SU-DHL-6 (cell line): ENCODE results near the gene KCNQ4.

ENCODE experiments used
- H2AFZ ChIP-seq: fragments of 200-600 bp; sonication (generic); 2 replicates; pipeline ENCODE4 v1.6.1; 2014; ENCODE audit warnings: low read depth, mild to moderate bottlenecking, moderate library complexity, mixed read lengths, antibody characterized with exemption, low read length; ENCODE audit not compliant: severe bottlenecking
- H3F3A ChIP-seq: fragments of 200-600 bp; shearing (Covaris generic); 2 replicates; pipeline ENCODE4 v1.6.0; 2016; ENCODE audit warnings: antibody characterized with exemption, mild to moderate bottlenecking; ENCODE audit not compliant: insufficient read depth
- H3K27ac ChIP-seq: fragments of 200-600 bp; sonication (generic); 2 replicates; pipeline ENCODE4 v1.5.1; 2016; ENCODE audit warnings: low read depth, mild to moderate bottlenecking, low read length, moderate library complexity, mixed read lengths
- H3K27me3 ChIP-seq: fragments of 200-600 bp; sonication (generic), shearing (Covaris generic); 2 replicates; pipeline ENCODE4 v1.6.0; 2014; ENCODE audit warnings: mild to moderate bottlenecking, low read length
- H3K36me3 ChIP-seq: fragments of 200-600 bp; sonication (generic); 2 replicates; pipeline ENCODE4 v1.6.1; 2014; ENCODE audit warnings: mild to moderate bottlenecking, low read length, mixed read lengths
- H3K4me2 ChIP-seq: fragments of 300-600, 200-600 bp; shearing (Covaris generic), sonication (generic); 2 replicates; pipeline ENCODE4 v1.6.0; 2014; ENCODE audit warnings: low read length, low read depth, mild to moderate bottlenecking; ENCODE audit not compliant: poor library complexity, severe bottlenecking
- H3K4me3 ChIP-seq: fragments of 200-600 bp; sonication (generic); 2 replicates; pipeline ENCODE4 v1.5.1; 2014; ENCODE audit warnings: antibody characterized with exemption, low read length, mild to moderate bottlenecking, mixed read lengths; ENCODE audit not compliant: insufficient read depth, poor library complexity, severe bottlenecking
- H3K79me2 ChIP-seq: fragments of 200-600 bp; sonication (generic); 2 replicates; pipeline ENCODE4 v1.6.1; 2014; ENCODE audit warnings: mild to moderate bottlenecking, low read length, moderate library complexity; ENCODE audit not compliant: insufficient read depth
- H3K9ac ChIP-seq: fragments of 200-600 bp; sonication (generic); 2 replicates; pipeline ENCODE4 v1.7.0; 2014; ENCODE audit warnings: mild to moderate bottlenecking, low read length
- H3K9me2 ChIP-seq: fragments of 200-600 bp; sonication (generic); replicated peaks from 2 replicates; pipeline ENCODE4 v1.6.1; 2014; ENCODE audit warnings: low read length; ENCODE audit not compliant: insufficient read depth
- H3K9me3 ChIP-seq: fragments of 200-600 bp; sonication (generic); 2 replicates; pipeline ENCODE4 v1.6.1; 2014; ENCODE audit warnings: low read length, mixed read lengths; ENCODE audit not compliant: insufficient read depth
- H4K20me1 ChIP-seq: fragments of 200-600 bp; sonication (generic); 2 replicates; pipeline ENCODE4 v1.6.1; 2014; ENCODE audit warnings: low read depth, mild to moderate bottlenecking, antibody characterized with exemption, low read length, moderate library complexity, mixed read lengths
- EZH2phosphoT487 ChIP-seq: fragments of 200-600 bp; sonication (generic), shearing (Covaris generic); conservative IDR thresholded peaks from 2 replicates; pipeline ENCODE4 v1.6.1; 2018; ENCODE audit warnings: mild to moderate bottlenecking, antibody characterized with exemption, low read length, moderate library complexity, mixed read lengths
- TF ChIP-seq, protein P1 (sequence below): fragments of 200-600 bp; sonication (generic); IDR thresholded peaks from one replicate; pipeline ENCODE4 v1.5.1; 2017; ENCODE audit warnings: antibody characterized with exemption, mild to moderate bottlenecking, low read length, moderate library complexity; ENCODE audit not compliant: insufficient read depth, poor library complexity, severe bottlenecking

KCNQ4 gene

GRCh38 chr1:40823983-40824382, 40.4 kb downstream of the KCNQ4 start:
- no peak overlapping the region for H2AFZ ChIP-seq
- no peaks in the 10 kb centered on the region for H3K79me2 ChIP-seq
- no peaks in the 10 kb centered on the region for H3F3A ChIP-seq
- no peaks in the 10 kb centered on the region for H4K20me1 ChIP-seq
- no peaks in the 10 kb centered on the region for H3K27me3 ChIP-seq
- no peak overlapping the region for H3K4me3 ChIP-seq
- TF ChIP-seq, protein P1, sequence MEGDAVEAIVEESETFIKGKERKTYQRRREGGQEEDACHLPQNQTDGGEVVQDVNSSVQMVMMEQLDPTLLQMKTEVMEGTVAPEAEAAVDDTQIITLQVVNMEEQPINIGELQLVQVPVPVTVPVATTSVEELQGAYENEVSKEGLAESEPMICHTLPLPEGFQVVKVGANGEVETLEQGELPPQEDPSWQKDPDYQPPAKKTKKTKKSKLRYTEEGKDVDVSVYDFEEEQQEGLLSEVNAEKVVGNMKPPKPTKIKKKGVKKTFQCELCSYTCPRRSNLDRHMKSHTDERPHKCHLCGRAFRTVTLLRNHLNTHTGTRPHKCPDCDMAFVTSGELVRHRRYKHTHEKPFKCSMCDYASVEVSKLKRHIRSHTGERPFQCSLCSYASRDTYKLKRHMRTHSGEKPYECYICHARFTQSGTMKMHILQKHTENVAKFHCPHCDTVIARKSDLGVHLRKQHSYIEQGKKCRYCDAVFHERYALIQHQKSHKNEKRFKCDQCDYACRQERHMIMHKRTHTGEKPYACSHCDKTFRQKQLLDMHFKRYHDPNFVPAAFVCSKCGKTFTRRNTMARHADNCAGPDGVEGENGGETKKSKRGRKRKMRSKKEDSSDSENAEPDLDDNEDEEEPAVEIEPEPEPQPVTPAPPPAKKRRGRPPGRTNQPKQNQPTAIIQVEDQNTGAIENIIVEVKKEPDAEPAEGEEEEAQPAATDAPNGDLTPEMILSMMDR: no peak
- TF ChIP-seq EZH2phosphoT487: no peak
- H3K9ac ChIP-seq: no peak overlapping the region
- H3K9me3 ChIP-seq: no peaks in the 10 kb centered on the region
- no peak overlapping the region for H3K4me2 ChIP-seq
- H3K9me2 ChIP-seq: no peaks in the 10 kb centered on the region
- no peaks in the 10 kb centered on the region for H3K36me3 ChIP-seq
- no peak overlapping the region for H3K27ac ChIP-seq

- Histone ChIP-seq H3K9ac (no peak overlapping the region), H3K36me3 (no peaks in the 10 kb centered on the region), H3K27ac (no peak overlapping the region), H2AFZ (no peak overlapping the region), H3K4me3 (no peak overlapping the region), H3K4me2 (no peak overlapping the region), H3F3A (no peaks in the 10 kb centered on the region), H3K9me3 (no peaks in the 10 kb centered on the region), H3K79me2 (no peaks in the 10 kb centered on the region), H4K20me1 (no peaks in the 10 kb centered on the region), H3K9me2 (no peaks in the 10 kb centered on the region), H3K27me3 (no peaks in the 10 kb centered on the region)
- TF ChIP-seq EZH2phosphoT487: no peak
- TF ChIP-seq, protein P1: no peak
Observed at GRCh38 chr1:40824591-40825434, 41.2 kb downstream of the KCNQ4 start.

DNA sequence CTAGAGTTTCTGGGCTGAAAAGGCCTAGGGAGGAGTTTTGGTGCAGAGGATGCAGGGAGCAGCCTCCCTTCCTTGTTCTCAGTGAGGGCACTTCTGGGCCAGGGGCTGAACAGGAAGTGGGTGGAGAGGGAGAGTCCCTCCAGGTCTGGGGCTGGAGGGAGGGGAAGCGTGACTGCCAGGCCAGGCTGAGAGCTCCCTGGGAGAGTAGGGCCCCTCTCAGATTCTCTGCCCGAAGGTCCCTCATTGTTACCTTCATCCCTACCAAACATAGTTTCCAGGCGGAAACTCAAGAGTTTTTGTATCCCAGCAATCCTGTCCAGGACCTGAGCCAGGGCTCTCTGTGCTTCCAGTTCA, 41.8 kb downstream of the KCNQ4 start:
- Histone ChIP-seq H3K9me3 (no peaks in the 10 kb centered on the region), H4K20me1 (no peaks in the 10 kb centered on the region), H3F3A (no peaks in the 10 kb centered on the region), H3K79me2 (no peaks in the 10 kb centered on the region), H3K27ac (no peak overlapping the region), H2AFZ (no peak overlapping the region), H3K9ac (no peak overlapping the region), H3K4me3 (no peak overlapping the region), H3K9me2 (no peaks in the 10 kb centered on the region), H3K27me3 (no peaks in the 10 kb centered on the region), H3K36me3 (no peaks in the 10 kb centered on the region), H3K4me2 (no peak overlapping the region)
- TF ChIP-seq EZH2phosphoT487: no peak
- TF ChIP-seq, protein P1: no peak
